ENCODE data around the gene CX3CR1.

Gene CX3CR1

GRCh38 chr3:39285332-39285731, 5.5 kb upstream of the CX3CR1 start:
- H3K4me3 ChIP-seq (replicated peaks in 1 of 2; ENCODE audit: low read depth in 2 of 2, low read length in 2 of 2): no peak overlapping the region
- no peak for DNase-seq (ENCODE audit: low read depth in 2 of 2)
- no peak for TF ChIP-seq CTCF (IDR thresholded peaks at IDR 0.05; ENCODE audit: low read depth, low read length)

GRCh38 chr3:39284457-39284881, 4.6 kb upstream of the CX3CR1 start:
- no peak overlapping the region for H3K4me3 ChIP-seq (replicated peaks in 1 of 2; ENCODE audit: low read depth in 2 of 2, low read length in 2 of 2)
- no peak for TF ChIP-seq CTCF (IDR thresholded peaks at IDR 0.05; ENCODE audit: low read depth, low read length)
- DNase-seq (ENCODE audit: low read depth in 2 of 2): peak in 1 of 2 donors; percentile 7

- no peak overlapping the region for H3K4me3 ChIP-seq (replicated peaks in 1 of 2; ENCODE audit: low read depth in 2 of 2, low read length in 2 of 2)
- no peak for DNase-seq (ENCODE audit: low read depth in 2 of 2)
- no peak for TF ChIP-seq CTCF (IDR thresholded peaks at IDR 0.05; ENCODE audit: low read depth, low read length)
Observed at GRCh38 chr3:39282057-39282456, 2.2 kb upstream of the CX3CR1 start.

GRCh38 chr3:39281533-39281932, 1.7 kb upstream of the CX3CR1 start:
- no peak for TF ChIP-seq CTCF (IDR thresholded peaks at IDR 0.05; ENCODE audit: low read depth, low read length)
- DNase-seq (ENCODE audit: low read depth in 2 of 2): no peak
- H3K4me3 ChIP-seq (replicated peaks in 1 of 2; ENCODE audit: low read depth in 2 of 2, low read length in 2 of 2): no peak overlapping the region

GRCh38 chr3:39280571-39280970, 735 bp upstream of the CX3CR1 start:
- no peak for DNase-seq (ENCODE audit: low read depth in 2 of 2)
- no peak for TF ChIP-seq CTCF (IDR thresholded peaks at IDR 0.05; ENCODE audit: low read depth, low read length)
- no peak overlapping the region for H3K4me3 ChIP-seq (replicated peaks in 1 of 2; ENCODE audit: low read depth in 2 of 2, low read length in 2 of 2)

- TF ChIP-seq CTCF (IDR thresholded peaks at IDR 0.05; ENCODE audit: low read depth, low read length): no peak
- H3K4me3 ChIP-seq (replicated peaks in 1 of 2; ENCODE audit: low read depth in 2 of 2, low read length in 2 of 2): no peak overlapping the region
- no peak for DNase-seq (ENCODE audit: low read depth in 2 of 2)
Observed at GRCh38 chr3:39278616-39278935, 1.3 kb downstream of the CX3CR1 start.

- no peak for TF ChIP-seq CTCF (IDR thresholded peaks at IDR 0.05; ENCODE audit: low read depth, low read length)
- no peak for DNase-seq (ENCODE audit: low read depth in 2 of 2)
- H3K4me3 ChIP-seq (replicated peaks in 1 of 2; ENCODE audit: low read depth in 2 of 2, low read length in 2 of 2): no peak overlapping the region
Observed at GRCh38 chr3:39277893-39278615, 1.8 kb downstream of the CX3CR1 start.

Measured in cardiac fibroblast (primary cell).